Measurements from ENCODE around the gene RAB11FIP2. TPM values are rescaled to one million over a fixed set of nuclear protein-coding genes. Genes with fewer than 3 reads are reported as not detected.
"Not testable (repeated sequence)": the region's sequence is repeated elsewhere in the genome, so short reads cannot be mapped to it uniquely, and the experiment has no call there.

Gene RAB11FIP2
- total and polyA plus RNA-seq, 2 of the 4 experiments (the other 2 are of a cell fraction) = 3.6 to 16.1 TPM

DNA sequence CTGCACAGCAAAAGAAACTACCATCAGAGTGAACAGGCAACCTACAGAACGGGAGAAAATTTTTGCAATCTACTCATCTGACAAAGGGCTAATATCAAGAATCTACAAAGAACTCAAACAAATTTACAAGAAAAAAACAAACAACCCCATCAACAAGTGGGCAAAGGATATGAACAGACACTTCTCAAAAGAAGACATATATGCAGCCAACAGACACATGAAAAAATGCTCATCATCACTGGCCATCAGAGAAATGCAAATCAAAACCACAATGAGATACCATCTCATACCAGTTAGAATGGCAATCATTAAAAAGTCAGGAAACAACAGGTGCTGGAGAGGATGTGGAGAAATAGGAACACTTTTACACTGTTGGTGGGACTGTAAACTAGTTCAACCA, 20.6 kb upstream of the RAB11FIP2 start:
- dilution Hi-C loops (cut with HindIII; ENCODE audit: low sequenced_read_pairs, unreplicated experiment); H2BK120ac ChIP-seq (ENCODE audit: low read depth, low read length); H3K27ac ChIP-seq (ENCODE audit: insufficient read depth, low read length); H3K79me1 ChIP-seq (ENCODE audit: low read depth in 1 of 2, low read length in 2 of 2); H3K9ac ChIP-seq (ENCODE audit: low read depth, low read length); H3K4me3 ChIP-seq (ENCODE audit: insufficient read depth, low read depth, low read length); H2BK5ac ChIP-seq (ENCODE audit: low read depth, low read length, poor library complexity, severe bottlenecking); H3K27me3 ChIP-seq (ENCODE audit: control insufficient read depth, insufficient read depth, low read length); H4K5ac ChIP-seq (ENCODE audit: low read depth, low read length); DNase-seq; H3K9me3 ChIP-seq (ENCODE audit: control insufficient read depth, insufficient read depth, low read length); H3K36me3 ChIP-seq (ENCODE audit: control insufficient read depth, insufficient read depth, low read length); BruUV-seq (replicated peaks); intact Hi-C loops (cut with micrococcal nuclease); H3K14ac ChIP-seq (replicated peaks; ENCODE audit: low read depth, low read length); H2BK20ac ChIP-seq (ENCODE audit: low read depth, low read length); H3K4me2 ChIP-seq (ENCODE audit: low read depth, low read length); H4K91ac ChIP-seq (ENCODE audit: insufficient read depth, low read depth, low read length); H4K8ac ChIP-seq (ENCODE audit: low read depth in 2 of 2, low read length in 2 of 2); ATAC-seq (ENCODE audit: low read depth); H3K56ac ChIP-seq (ENCODE audit: extremely low read depth, insufficient read depth, low read length); in situ Hi-C loops (cut with MboI; ENCODE audit: low sequenced_read_pairs); H3K4ac ChIP-seq (ENCODE audit: low read depth, low read length); H2AK5ac ChIP-seq (ENCODE audit: low read depth, low read length); H3K18ac ChIP-seq (ENCODE audit: low read depth, low read length); CTCF ChIA-PET; H3K9me1 ChIP-seq (ENCODE audit: insufficient read depth, low read length); H3K23ac ChIP-seq (ENCODE audit: low read depth, low read length); H4K20me1 ChIP-seq (ENCODE audit: insufficient read depth, low read length); POLR2A ChIA-PET (ENCODE audit: unreplicated experiment); H3K4me1 ChIP-seq (ENCODE audit: control insufficient read depth, insufficient read depth, low read length); H2BK15ac ChIP-seq (ENCODE audit: low read depth, low read length); H2AFZ ChIP-seq (replicated peaks; ENCODE audit: low read length, poor library complexity); H2AK9ac ChIP-seq (replicated peaks; ENCODE audit: low read depth, low read length, poor library complexity): not testable (repeated sequence)
- no CpG with 5 or more reads among the region's 1 CpG for WGBS, 2 experiments (ENCODE audit: extremely low coverage in 2 of 2, insufficient read length in 1 of 2)
